ENCODE measurements around the gene MIOX. TPM values are rescaled to one million over a fixed set of nuclear protein-coding genes. Genes with fewer than 3 reads are reported as not detected.
A peak's percentile ranks its signal among the peaks of the same experiment; 100 is the strongest.

MIOX gene
- total RNA-seq = 0.21 and 0.40 TPM in 2 replicates

GRCh38 chr22:50486561-50487289 lies at the start of gene MIOX:
MIOX (plus strand) TSS chr22:50486859; CDS start chr22:50486898, 39 bp downstream.
- no peaks in the 10 kb centered on the region for H3K9me3 Mint-ChIP-seq
- intact Hi-C loops (cut with micrococcal nuclease) = no loop called here
- peaks cover 9% of the 10 kb centered on the region for H3K4me1 Mint-ChIP-seq
- no peak within 1 kb of the TSS for H3K4me3 Mint-ChIP-seq
- no peak for DNase-seq
- H3K36me3 Mint-ChIP-seq (ENCODE audit: low read depth) = no peaks in the 10 kb centered on the region
- no peak within 1 kb of the TSS for H3K27ac Mint-ChIP-seq
- H3K27me3 Mint-ChIP-seq = no peaks in the 10 kb centered on the region

DNA sequence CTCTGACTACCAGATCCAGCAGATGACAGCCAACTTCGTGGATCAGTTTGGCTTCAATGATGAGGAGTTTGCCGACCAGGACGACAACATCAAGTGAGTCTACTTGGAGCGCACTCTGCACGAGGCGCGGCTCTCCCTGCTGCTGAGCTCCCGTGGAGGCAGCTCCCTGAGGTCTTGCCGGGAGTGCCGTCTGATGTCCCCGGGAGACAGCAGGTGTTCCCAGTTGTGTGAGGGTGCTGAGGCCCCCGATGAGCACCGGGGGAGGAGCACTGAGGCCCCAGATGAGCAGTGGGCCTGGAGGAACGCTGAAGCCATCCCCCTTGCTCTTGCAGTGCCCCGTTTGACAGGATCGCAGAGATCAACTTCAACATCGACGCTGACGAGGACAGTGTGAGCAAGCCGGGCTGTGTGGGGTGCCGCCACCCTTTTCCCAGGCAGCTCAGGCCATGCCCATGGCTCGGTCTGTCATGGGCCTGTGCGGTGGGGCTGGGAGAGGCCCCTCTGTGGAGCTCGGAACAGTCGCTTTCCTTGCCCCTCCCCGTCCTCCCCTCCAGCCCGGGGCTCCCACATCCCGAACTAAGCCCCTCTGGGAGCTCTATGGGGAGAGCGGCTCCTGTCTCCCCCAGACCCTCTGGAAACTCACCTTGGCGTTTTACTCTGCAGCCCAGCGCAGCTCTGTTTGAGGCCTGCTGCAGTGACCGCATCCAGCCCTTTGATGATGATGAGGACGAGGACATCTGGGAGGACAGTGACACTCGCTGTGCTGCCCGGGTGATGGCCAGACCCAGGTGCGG lies 49.0 kb upstream of the MIOX start:
- H3K4me3 Mint-ChIP-seq = no peak overlapping the region
- H3K9me3 Mint-ChIP-seq = no peaks in the 10 kb centered on the region
- peaks cover 13% of the 10 kb centered on the region for H3K36me3 Mint-ChIP-seq (ENCODE audit: low read depth)
- intact Hi-C loops (cut with micrococcal nuclease) = no loop called here
- no peak for DNase-seq
- no peak overlapping the region for H3K27ac Mint-ChIP-seq
- H3K4me1 Mint-ChIP-seq = no peaks in the 10 kb centered on the region
- no peaks in the 10 kb centered on the region for H3K27me3 Mint-ChIP-seq

DNA sequence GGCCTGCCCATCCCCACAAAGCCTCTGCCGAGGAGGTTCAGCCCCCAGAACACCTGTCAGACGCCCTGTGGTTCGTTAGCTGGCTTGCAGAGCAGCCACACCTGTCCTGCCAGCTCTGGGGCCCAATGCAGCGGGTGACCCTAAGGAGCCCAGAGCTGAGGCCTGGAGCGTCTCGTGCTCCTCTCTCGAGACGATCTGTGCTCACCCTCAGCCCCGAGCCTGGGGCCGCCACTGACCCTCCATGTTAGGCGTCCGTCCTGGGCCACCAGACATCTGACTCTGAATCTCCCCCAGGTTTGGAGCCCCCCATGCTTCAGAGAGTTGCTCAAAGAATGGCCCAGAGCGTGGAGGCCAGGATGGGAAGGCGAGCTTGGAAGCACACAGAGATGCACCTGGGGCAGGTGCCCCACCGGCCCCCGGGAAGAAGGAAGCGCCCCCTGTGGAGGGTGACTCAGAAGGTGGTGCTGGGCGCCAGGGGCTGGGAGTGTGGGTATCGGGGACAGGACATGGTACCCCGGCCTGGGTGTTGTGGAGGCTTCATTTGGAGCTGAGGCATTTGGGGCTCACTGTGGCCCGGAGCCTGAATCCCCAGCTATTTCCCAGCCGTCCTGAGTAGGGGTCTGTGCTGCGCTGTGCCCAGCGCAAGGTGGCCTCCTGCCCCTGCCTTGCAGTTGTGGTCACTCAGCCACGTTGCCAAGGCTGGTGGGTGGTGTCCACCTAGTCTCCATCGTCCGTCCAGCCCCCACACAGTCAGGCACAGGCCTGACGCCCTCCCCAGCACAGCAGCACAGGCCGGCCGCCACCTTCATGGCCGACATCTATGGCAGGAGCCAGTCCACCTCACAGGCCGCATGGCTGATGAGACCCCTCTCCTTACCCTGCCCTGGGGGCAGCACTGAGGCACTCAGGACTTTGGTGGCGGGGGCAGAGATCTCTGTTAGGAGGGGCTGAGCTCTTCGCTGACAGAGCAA lies 48.1 kb upstream of the MIOX start:
- intact Hi-C loops (cut with micrococcal nuclease) = no loop called here
- Mint-ChIP-seq H3K4me1 (no peaks in the 10 kb centered on the region), H3K4me3 (no peak overlapping the region), H3K27me3 (no peaks in the 10 kb centered on the region), H3K36me3 (ENCODE audit: low read depth) (peaks cover 18% of the 10 kb centered on the region), H3K27ac (no peak overlapping the region), H3K9me3 (no peaks in the 10 kb centered on the region)
- no peak for DNase-seq

- H3K27me3 Mint-ChIP-seq = no peaks in the 10 kb centered on the region
- DNase-seq = no peak
- no peaks in the 10 kb centered on the region for H3K4me1 Mint-ChIP-seq
- H3K36me3 Mint-ChIP-seq (ENCODE audit: low read depth) = peaks cover 18% of the 10 kb centered on the region
- no peak overlapping the region for H3K4me3 Mint-ChIP-seq
- H3K9me3 Mint-ChIP-seq = no peaks in the 10 kb centered on the region
- no peak overlapping the region for H3K27ac Mint-ChIP-seq
- intact Hi-C loops (cut with micrococcal nuclease) = no loop called here
These were observed 47.3 kb upstream of the MIOX start for GRCh38 chr22:50439314-50439870.

GRCh38 chr22:50439871-50440331 lies 46.8 kb upstream of the MIOX start:
- no peak overlapping the region for H3K27ac Mint-ChIP-seq
- H3K36me3 Mint-ChIP-seq (ENCODE audit: low read depth) = peaks cover 20% of the 10 kb centered on the region
- intact Hi-C loops (cut with micrococcal nuclease) = no loop called here
- no peak for DNase-seq
- no peaks in the 10 kb centered on the region for H3K4me1 Mint-ChIP-seq
- H3K27me3 Mint-ChIP-seq = no peaks in the 10 kb centered on the region
- no peaks in the 10 kb centered on the region for H3K9me3 Mint-ChIP-seq
- H3K4me3 Mint-ChIP-seq = no peak overlapping the region

DNA sequence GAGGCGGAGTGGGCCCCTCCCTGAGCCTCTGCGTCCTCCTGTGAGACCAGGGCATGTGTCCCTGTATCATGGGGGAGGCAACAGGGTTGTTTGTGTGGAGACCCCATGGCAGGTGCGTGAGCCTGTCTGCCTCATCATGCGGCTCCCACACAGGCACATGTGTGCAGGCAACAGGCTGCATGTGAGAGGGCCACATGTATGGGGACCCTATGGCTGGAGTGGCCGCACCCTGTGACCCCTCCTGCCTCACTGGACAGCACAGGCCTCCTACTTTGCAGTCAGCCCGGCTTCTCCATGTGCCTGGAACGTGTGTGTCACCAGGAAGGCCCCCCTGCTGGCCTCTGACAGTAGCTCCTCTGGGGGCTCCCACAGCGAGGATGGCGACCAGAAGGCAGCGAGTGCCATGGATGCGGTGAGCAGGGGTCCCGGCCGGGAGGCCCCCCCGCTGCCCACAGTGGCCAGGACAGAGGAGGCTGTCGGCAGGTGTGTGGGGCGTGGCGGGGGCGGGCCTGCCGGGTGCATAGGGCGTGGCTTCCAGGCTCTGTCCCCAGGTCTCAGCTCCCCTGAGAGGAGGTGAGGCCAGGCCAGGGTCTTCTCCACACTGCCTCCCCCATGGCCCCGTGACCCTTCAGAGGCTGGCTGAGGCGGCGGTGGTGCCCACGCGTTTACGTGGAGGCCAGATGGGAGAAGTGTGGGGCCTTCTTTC lies 46.0 kb upstream of the MIOX start:
- no peaks in the 10 kb centered on the region for H3K4me1 Mint-ChIP-seq
- no peak overlapping the region for H3K27ac Mint-ChIP-seq

GRCh38 chr22:50441428-50441993 lies 45.1 kb upstream of the MIOX start:
- no peaks in the 10 kb centered on the region for H3K27me3 Mint-ChIP-seq
- intact Hi-C loops (cut with micrococcal nuclease) = no loop called here
- H3K9me3 Mint-ChIP-seq = no peaks in the 10 kb centered on the region
- H3K4me1 Mint-ChIP-seq = no peaks in the 10 kb centered on the region
- DNase-seq = no peak
- no peak overlapping the region for H3K27ac Mint-ChIP-seq
- no peak overlapping the region for H3K4me3 Mint-ChIP-seq
- H3K36me3 Mint-ChIP-seq (ENCODE audit: low read depth) = peaks cover 25% of the 10 kb centered on the region

More for the DNA sequence above, 46.0 kb upstream of the MIOX start:
- no peak for DNase-seq
- H3K9me3 Mint-ChIP-seq = no peaks in the 10 kb centered on the region
- no peaks in the 10 kb centered on the region for H3K27me3 Mint-ChIP-seq
- H3K4me3 Mint-ChIP-seq = no peak overlapping the region
- intact Hi-C loops (cut with micrococcal nuclease) = no loop called here
- H3K36me3 Mint-ChIP-seq (ENCODE audit: low read depth) = peaks cover 21% of the 10 kb centered on the region

- Mint-ChIP-seq H3K4me1 (no peaks in the 10 kb centered on the region), H3K27me3 (no peaks in the 10 kb centered on the region), H3K4me3 (no peak overlapping the region), H3K9me3 (no peaks in the 10 kb centered on the region), H3K27ac (peak overlapping the region; percentile 60), H3K36me3 (ENCODE audit: low read depth) (peaks cover 26% of the 10 kb centered on the region)
- DNase-seq = no peak
- intact Hi-C loops (cut with micrococcal nuclease) = no loop called here
These were observed 43.5 kb upstream of the MIOX start for GRCh38 chr22:50443197-50443596.

- no peak for DNase-seq
- Mint-ChIP-seq H3K27ac (no peak overlapping the region), H3K36me3 (ENCODE audit: low read depth) (peaks cover 30% of the 10 kb centered on the region), H3K9me3 (no peaks in the 10 kb centered on the region), H3K4me3 (no peak overlapping the region), H3K4me1 (no peaks in the 10 kb centered on the region), H3K27me3 (no peaks in the 10 kb centered on the region)
- intact Hi-C loops (cut with micrococcal nuclease) = no loop called here
These were observed 42.6 kb upstream of the MIOX start for GRCh38 chr22:50443801-50444625.

DNA sequence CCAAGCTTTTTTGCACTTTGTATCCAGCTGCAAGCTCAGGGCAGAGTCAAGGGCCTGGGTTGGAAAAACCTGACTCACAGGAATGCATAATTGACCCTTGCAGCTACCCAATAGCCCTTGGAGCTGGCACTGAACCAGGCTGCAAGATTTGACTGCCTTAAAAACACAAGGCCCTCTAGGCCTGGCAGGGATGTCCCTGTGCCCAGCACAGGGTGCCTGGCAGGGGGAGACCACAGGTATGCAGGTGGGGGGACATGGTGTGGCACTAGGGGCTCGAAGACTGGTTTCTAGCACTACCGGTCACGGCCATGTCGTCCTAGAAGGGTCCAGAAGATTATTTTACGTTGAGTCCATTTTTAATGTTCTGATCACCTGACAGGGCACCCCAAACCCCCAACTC lies 42.0 kb upstream of the MIOX start:
- peaks cover 33% of the 10 kb centered on the region for H3K36me3 Mint-ChIP-seq (ENCODE audit: low read depth)
- no peak overlapping the region for H3K4me3 Mint-ChIP-seq
- H3K27me3 Mint-ChIP-seq = no peaks in the 10 kb centered on the region
- no peak overlapping the region for H3K27ac Mint-ChIP-seq
- peaks cover 2% of the 10 kb centered on the region for H3K4me1 Mint-ChIP-seq
- intact Hi-C loops (cut with micrococcal nuclease) = no loop called here
- no peaks in the 10 kb centered on the region for H3K9me3 Mint-ChIP-seq
- DNase-seq = no peak

DNA sequence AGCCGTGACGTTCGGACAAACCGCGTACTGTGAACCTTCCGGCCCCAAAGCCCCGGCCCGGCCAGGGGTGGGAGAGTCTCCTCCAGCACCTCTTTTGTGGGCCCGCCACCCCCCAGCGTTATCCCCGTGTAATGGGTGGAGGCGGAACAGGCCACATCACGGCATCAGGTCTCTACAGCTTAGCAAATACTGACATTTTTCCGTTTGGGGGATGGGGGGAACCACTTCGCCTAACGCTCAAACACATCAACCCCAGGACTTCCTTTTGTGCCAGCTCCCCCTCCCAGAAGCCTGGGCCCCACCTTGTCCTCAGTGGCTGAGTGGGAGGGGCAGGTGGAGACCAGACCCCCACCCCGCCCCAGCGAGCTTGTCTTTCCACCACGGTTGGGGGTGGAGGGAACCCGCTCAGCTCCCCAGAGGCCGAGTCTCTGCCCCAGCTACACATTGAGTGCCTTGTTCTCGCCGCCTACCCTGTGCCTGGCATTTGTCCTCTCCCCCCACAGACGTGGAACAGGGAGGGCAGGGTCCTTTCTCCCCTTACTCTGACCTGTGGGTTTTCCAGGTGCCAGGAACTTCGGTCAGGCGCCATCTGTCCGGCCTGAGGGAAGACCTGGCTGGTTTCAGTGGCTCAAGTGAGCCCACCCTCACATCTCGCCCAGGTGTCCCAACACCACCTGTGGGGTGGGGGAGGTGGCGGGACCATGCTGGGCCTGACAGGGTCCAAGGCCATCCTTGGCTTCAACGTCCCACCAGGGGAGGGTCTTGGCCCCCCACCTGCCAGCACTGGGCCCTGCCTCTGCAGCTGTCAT lies 41.4 kb upstream of the MIOX start:
- Mint-ChIP-seq H3K4me1 (peaks cover 4% of the 10 kb centered on the region), H3K9me3 (no peaks in the 10 kb centered on the region), H3K4me3 (no peak overlapping the region), H3K36me3 (ENCODE audit: low read depth) (peaks cover 35% of the 10 kb centered on the region), H3K27ac (peak overlapping the region; percentile 20), H3K27me3 (no peaks in the 10 kb centered on the region)
- DNase-seq = no peak
- intact Hi-C loops (cut with micrococcal nuclease) = no loop called here
